ENCODE results near the gene GALNT4. TPM values are rescaled to one million over a fixed set of nuclear protein-coding genes. Genes with fewer than 3 reads are reported as not detected.

The GALNT4 gene
- total RNA-seq, 1 experiment from 2014 or later, result 8.0 TPM

GRCh38 chr12:89537389-89537788, 12.8 kb upstream of the GALNT4 start:
- no peak for DNase-seq (ENCODE audit: low spot score)

DNA sequence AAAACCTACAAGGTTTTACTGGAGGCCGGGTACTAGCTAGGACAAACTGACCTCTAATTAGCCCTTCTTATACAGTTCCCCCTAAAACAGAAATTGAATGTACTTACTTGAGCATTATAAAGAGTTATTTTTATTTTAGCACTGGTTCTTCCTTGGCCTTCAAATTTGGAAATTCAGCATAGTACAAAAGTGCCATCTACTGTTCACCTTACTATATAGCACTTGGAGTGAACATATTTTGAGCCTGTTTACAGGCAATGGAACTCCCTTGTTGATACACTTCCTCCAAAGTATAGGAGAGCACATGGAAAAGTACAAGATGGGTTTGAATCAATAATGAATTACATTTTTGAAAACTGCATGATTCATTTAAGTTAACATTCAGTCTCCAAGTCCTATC, 5.1 kb upstream of the GALNT4 start:
- DNase-seq (ENCODE audit: low spot score), result peak; percentile 46

- DNase-seq (ENCODE audit: low spot score), result no peak
These were observed 3.8 kb upstream of the GALNT4 start for GRCh38 chr12:89528434-89528833.

- DNase-seq (ENCODE audit: low spot score), result peak; percentile 69
These were observed 1.5 kb upstream of the GALNT4 start, which contains the start of gene POC1B for GRCh38 chr12:89525824-89526770. POC1B (minus strand) TSS chr12:89526047; CDS start chr12:89525895, 152 bp downstream.

DNA sequence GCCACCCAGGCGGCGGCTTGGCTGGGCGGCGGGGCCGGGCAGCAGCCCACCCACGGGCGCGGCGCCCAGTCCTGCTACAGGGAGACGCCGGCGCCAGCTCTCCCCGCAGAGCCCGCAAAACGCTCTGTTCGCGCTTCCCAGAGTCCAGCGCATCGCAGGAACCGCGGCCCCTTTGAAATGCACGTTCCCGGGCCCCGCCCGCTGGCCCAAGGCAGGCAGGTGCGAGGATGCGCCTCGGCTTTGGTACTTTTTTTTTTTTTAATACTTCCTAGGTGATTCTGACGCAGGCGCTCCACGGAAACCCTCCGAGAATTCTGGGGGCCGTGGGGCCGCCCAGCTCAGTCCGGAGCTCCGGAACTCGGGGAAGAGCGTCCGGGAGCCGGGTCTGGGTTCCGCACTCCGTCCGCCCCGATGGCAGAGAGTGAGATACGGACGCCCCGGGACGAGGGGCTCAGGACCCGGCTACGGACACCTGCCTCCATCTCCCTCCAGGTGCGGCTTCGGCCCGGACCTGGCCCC, 768 bp upstream of the GALNT4 start:
- DNase-seq (ENCODE audit: low spot score), result no peak

DNA sequence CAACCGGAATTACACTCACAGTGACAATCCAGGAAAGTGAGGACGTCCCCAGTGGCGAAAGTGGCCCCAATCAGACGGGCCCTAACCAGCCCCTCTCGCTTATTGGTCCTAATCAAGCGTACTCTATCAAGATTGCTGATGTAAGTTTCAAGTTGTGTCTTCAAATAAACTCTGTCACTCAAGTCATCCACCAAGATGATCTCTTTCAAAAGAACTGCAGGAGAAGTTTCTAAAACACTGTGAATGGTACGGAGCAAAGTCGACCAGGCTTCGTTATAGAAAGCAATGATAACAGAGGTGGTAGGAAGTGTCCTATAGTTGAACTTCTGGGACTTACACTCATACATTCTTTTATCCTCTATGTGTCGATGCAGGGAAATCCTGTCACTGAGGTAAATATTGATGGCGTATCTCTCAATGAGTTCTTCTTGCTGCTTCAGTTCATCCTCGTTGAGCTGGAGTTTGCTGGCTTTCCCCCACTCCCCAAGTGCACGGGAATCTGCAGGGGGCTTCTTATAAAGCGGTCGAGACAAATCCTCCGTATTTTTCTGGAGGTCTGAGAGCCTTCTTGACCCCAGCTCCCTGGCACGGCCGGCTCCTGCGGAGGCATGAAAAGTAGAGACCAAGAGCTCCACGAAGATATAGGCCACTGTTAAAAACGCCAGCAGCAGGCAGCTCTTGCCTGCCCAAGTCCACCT, 604 bp downstream of the GALNT4 start:
- DNase-seq (ENCODE audit: low spot score), result no peak

GRCh38 chr12:89523393-89523792, 1.2 kb downstream of the GALNT4 start:
- no peak for DNase-seq (ENCODE audit: low spot score)

DNA sequence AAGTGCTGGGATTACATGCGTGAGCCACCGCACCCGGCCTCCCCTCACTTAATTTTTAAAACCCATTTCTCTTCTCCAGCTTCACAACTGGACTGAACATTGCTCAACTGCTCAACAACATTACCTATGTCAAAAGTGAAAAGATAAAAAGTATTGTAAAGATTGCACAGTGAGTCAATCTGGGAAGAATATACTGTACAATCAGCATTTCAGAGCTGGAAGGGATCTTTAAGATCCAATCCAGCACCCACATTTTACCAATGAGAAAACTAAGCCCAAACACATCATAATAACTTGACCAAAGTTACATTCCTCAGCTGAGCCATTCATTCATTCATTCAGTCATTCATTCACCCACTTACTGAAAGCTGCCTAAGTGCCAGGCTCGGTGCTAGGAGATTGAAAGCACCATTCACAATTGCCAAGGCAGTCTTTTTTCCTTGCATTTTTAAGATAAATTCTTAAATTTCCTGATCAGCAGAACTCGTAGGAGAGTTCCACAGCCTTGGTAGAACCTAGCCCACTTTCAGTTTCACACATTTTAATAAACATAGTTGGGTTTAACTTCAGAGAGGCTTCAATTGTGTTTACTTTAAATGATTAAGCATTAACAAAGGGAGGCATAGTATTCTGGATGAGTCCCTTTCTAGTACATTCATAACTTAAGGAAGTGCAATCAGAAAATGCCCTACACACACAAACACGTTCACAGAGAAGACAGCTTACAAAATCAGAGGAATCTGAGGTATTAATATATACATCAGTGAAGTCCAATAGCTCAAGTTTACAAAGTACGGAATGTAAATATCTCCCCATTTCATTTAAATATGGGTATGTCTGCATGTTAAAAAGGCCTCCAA, 3.0 kb downstream of the GALNT4 start:
- no peak for DNase-seq (ENCODE audit: low spot score)

- no peak for DNase-seq (ENCODE audit: low spot score)
These were observed 6.9 kb downstream of the GALNT4 start for GRCh38 chr12:89517720-89518119.

DNA sequence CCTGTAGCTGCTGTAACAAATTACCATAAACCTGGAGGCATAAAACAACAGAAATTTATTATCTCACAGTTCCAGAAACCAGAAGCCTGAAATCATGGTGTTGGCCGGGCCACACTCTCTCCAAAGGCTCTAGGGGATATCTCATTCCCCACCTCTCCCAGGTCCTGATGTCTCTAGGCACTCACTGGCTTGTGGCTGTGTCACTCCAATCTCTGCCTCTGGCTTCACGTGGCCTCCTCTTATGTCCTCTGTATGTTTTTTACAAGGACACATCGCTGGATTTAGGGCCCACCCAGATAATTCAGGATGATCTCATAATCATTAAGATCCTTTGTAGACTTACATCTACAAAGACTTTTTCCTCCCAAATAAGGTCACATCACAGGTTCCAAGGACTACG, 8.0 kb downstream of the GALNT4 start:
- DNase-seq (ENCODE audit: low spot score), result no peak

- no peak for DNase-seq (ENCODE audit: low spot score)
These were observed 9.8 kb downstream of the GALNT4 start for GRCh38 chr12:89514751-89515150.

GRCh38 chr12:89513544-89513943, 11.1 kb downstream of the GALNT4 start:
- DNase-seq (ENCODE audit: low spot score), result no peak

DNA sequence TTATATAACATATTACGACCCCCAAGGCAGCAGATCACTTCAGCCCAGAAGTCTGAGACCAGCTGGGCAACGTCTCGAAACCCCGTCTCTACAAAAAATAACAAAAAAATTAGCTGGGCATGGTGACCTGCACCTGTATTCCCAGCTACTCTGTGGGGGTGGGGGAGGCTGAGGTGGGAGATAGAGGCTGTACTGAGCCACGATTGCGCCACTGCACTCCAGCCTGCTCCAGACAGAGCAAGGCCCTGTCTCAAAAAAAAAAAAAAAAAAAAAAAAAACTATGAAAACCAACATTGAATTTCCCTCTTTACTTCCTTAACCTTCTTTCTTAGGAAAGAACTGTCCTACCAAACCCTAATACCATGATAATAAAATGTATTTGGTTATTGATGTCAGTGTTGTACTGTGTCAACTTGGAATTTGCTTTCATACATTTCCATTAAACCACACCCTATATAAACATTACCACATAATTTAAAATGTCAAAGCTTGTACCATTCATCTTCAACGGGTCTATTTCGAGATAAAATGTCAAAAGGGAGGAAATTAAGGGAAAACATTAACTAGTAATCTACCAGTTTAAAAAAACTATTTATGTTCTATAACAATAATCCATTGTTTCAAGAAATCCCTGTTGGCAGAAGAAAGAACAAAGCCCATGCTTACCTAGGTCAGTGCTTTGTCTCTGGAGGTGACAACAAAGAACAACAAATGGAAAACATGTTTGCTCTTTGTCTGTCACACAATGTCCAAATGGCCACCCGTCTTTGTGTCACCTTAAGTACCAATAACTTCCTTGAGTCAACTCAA, 17.4 kb downstream of the GALNT4 start:
- no peak for DNase-seq (ENCODE audit: low spot score)

DNA sequence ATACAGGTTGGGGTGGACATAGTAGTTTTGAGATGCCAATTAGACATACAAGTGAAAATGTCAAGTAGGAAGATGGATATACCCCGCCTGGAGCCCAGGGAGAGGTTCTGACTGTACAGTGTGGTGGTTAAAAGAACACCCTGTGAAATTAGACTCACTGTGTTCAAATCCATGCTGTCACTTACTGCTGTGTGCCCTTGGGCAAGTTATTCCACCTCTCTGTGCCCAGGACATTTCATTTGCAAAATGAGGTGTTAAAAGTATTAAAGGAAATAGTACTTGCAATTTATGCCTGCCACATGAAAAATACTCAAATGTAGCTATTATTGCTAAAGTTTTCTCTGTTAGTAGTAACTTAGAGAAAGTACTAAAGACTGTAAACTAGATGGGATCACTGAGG, 18.5 kb downstream of the GALNT4 start:
- no peak for DNase-seq (ENCODE audit: low spot score)

- DNase-seq (ENCODE audit: low spot score), result no peak
These were observed 19.8 kb downstream of the GALNT4 start for GRCh38 chr12:89504560-89505346.

DNA sequence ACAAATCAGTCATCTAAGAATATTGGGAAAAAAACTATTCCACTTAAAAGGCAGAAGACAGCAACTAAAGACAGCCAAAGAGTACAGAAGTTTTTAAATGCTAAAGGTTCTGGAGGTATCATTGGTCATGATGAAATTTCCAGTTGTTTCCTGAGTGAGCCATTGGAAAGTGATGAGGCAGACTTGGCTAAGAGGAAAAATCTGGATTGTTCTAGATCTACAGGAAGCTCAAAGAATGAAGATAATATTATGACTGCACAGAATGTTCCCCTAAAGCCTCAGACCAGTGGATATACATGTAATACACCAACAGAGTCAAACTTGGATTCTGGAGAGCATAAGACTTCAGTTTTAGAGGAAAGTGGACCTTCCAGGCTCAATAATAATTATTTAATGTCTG, 22.8 kb downstream of the GALNT4 start:
- DNase-seq (ENCODE audit: low spot score), result no peak

GRCh38 chr12:89499857-89500256, 24.7 kb downstream of the GALNT4 start:
- DNase-seq (ENCODE audit: low spot score), result no peak

GRCh38 chr12:89497467-89497866, 27.1 kb downstream of the GALNT4 start:
- DNase-seq (ENCODE audit: low spot score), result no peak

GRCh38 chr12:89497005-89497404, 27.6 kb downstream of the GALNT4 start:
- no peak for DNase-seq (ENCODE audit: low spot score)
